Measurements from ENCODE around the gene P2RX5. TPM values are rescaled to one million over a fixed set of nuclear protein-coding genes. Genes with fewer than 3 reads are reported as not detected.

Gene P2RX5
- total and polyA plus RNA-seq, 5 donors from 2014 or later: 11.8 to 21.0 (median 16.4) TPM

GRCh38 chr17:3688852-3689261, 7.1 kb downstream of the P2RX5 start:
- Histone ChIP-seq H3K9me3 (ENCODE audit: control insufficient read depth in 2 of 2, low read length in 2 of 2) (no peaks in the 10 kb centered on the region), H3K27ac (ENCODE audit: insufficient read depth, low read length, poor library complexity, severe bottlenecking) (no peak overlapping the region), H3K4me3 (ENCODE audit: low read depth, low read length) (no peak overlapping the region), H3K36me3 (ENCODE audit: control insufficient read depth, insufficient read depth, low read length) (peaks cover 13% of the 10 kb centered on the region), H3K27me3 (ENCODE audit: control insufficient read depth, insufficient read depth, low read length) (no peaks in the 10 kb centered on the region), H3K4me1 (ENCODE audit: control insufficient read depth, insufficient read depth, low read length, poor library complexity, severe bottlenecking) (no peaks in the 10 kb centered on the region)
- Mint-ChIP-seq H3K9me3 (no peaks in the 10 kb centered on the region), H3K27me3 (peaks cover 6% of the 10 kb centered on the region), H3K4me3 (no peak overlapping the region), H3K4me1 (peaks cover 0 to 17% (median 4%) of the 10 kb centered on the region in 4 donors), H3K36me3 (peaks cover 9% of the 10 kb centered on the region), H3K27ac (no peak overlapping the region)
- DNase-seq (no peak), ATAC-seq (ENCODE audit: low read depth in 2 of 2) (no peak)

GRCh38 chr17:3688027-3688553, 7.9 kb downstream of the P2RX5 start:
- no peak for ATAC-seq (ENCODE audit: low read depth in 2 of 2)
- H3K36me3 Mint-ChIP-seq: peaks cover 9% of the 10 kb centered on the region
- Histone ChIP-seq H3K27ac (ENCODE audit: insufficient read depth, low read length, poor library complexity, severe bottlenecking) (no peak overlapping the region), H3K9me3 (ENCODE audit: control insufficient read depth in 2 of 2, low read length in 2 of 2) (no peaks in the 10 kb centered on the region), H3K4me3 (ENCODE audit: low read depth, low read length) (no peak overlapping the region), H3K27me3 (ENCODE audit: control insufficient read depth, insufficient read depth, low read length) (no peaks in the 10 kb centered on the region), H3K36me3 (ENCODE audit: control insufficient read depth, insufficient read depth, low read length) (peaks cover 13% of the 10 kb centered on the region), H3K4me1 (ENCODE audit: control insufficient read depth, insufficient read depth, low read length, poor library complexity, severe bottlenecking) (no peaks in the 10 kb centered on the region)
- no peaks in the 10 kb centered on the region for H3K9me3 Mint-ChIP-seq
- peaks cover 0 to 13% (median 2%) of the 10 kb centered on the region in 4 donors for H3K4me1 Mint-ChIP-seq
- peaks cover 2% of the 10 kb centered on the region for H3K27me3 Mint-ChIP-seq
- no peak overlapping the region for H3K4me3 Mint-ChIP-seq
- no peak for DNase-seq
- H3K27ac Mint-ChIP-seq: no peak overlapping the region

GRCh38 chr17:3685174-3685573, 10.8 kb downstream of the P2RX5 start:
- H3K36me3 Mint-ChIP-seq: peaks cover 5% of the 10 kb centered on the region
- ATAC-seq (ENCODE audit: low read depth in 2 of 2): no peak
- Histone ChIP-seq H3K27ac (ENCODE audit: insufficient read depth, low read length, poor library complexity, severe bottlenecking) (no peak overlapping the region), H3K9me3 (ENCODE audit: control insufficient read depth in 2 of 2, low read length in 2 of 2) (no peaks in the 10 kb centered on the region), H3K4me1 (ENCODE audit: control insufficient read depth, insufficient read depth, low read length, poor library complexity, severe bottlenecking) (no peaks in the 10 kb centered on the region), H3K27me3 (ENCODE audit: control insufficient read depth, insufficient read depth, low read length) (no peaks in the 10 kb centered on the region), H3K4me3 (ENCODE audit: low read depth, low read length) (no peak overlapping the region), H3K36me3 (ENCODE audit: control insufficient read depth, insufficient read depth, low read length) (peaks cover 5% of the 10 kb centered on the region)
- no peak for DNase-seq
- H3K9me3 Mint-ChIP-seq: no peaks in the 10 kb centered on the region
- no peak overlapping the region for H3K27ac Mint-ChIP-seq
- no peaks in the 10 kb centered on the region for H3K27me3 Mint-ChIP-seq
- peaks cover 0 to 18% (median 0%) of the 10 kb centered on the region in 4 donors for H3K4me1 Mint-ChIP-seq
- H3K4me3 Mint-ChIP-seq: no peak overlapping the region

GRCh38 chr17:3683054-3683511, 12.9 kb downstream of the P2RX5 start:
- no peak overlapping the region for H3K27ac ChIP-seq (ENCODE audit: insufficient read depth, low read length, poor library complexity, severe bottlenecking)
- DNase-seq (peak; percentile 37 to 65 (median 57)), ATAC-seq (ENCODE audit: low read depth in 2 of 2) (peak; percentile 85 to 86)
- H3K27ac Mint-ChIP-seq: no peak overlapping the region
- H3K4me3 Mint-ChIP-seq: no peak overlapping the region
- H3K27me3 Mint-ChIP-seq: no peaks in the 10 kb centered on the region
- H3K27me3 ChIP-seq (ENCODE audit: control insufficient read depth, insufficient read depth, low read length): no peaks in the 10 kb centered on the region
- H3K4me3 ChIP-seq (ENCODE audit: low read depth, low read length): no peak overlapping the region
- H3K9me3 Mint-ChIP-seq: no peaks in the 10 kb centered on the region
- no peaks in the 10 kb centered on the region for H3K4me1 ChIP-seq (ENCODE audit: control insufficient read depth, insufficient read depth, low read length, poor library complexity, severe bottlenecking)
- peaks cover 4% of the 10 kb centered on the region for H3K36me3 ChIP-seq (ENCODE audit: control insufficient read depth, insufficient read depth, low read length)
- no peaks in the 10 kb centered on the region for H3K9me3 ChIP-seq (ENCODE audit: control insufficient read depth in 2 of 2, low read length in 2 of 2)
- H3K36me3 Mint-ChIP-seq: no peaks in the 10 kb centered on the region
- H3K4me1 Mint-ChIP-seq: peaks cover 0 to 22% (median 0%) of the 10 kb centered on the region in 4 donors

GRCh38 chr17:3682033-3682432, 13.9 kb downstream of the P2RX5 start:
- Histone ChIP-seq H3K27me3 (ENCODE audit: control insufficient read depth, insufficient read depth, low read length) (no peaks in the 10 kb centered on the region), H3K4me1 (ENCODE audit: control insufficient read depth, insufficient read depth, low read length, poor library complexity, severe bottlenecking) (no peaks in the 10 kb centered on the region), H3K36me3 (ENCODE audit: control insufficient read depth, insufficient read depth, low read length) (peaks cover 4% of the 10 kb centered on the region), H3K9me3 (ENCODE audit: control insufficient read depth in 2 of 2, low read length in 2 of 2) (no peaks in the 10 kb centered on the region), H3K4me3 (ENCODE audit: low read depth, low read length) (no peak overlapping the region), H3K27ac (ENCODE audit: insufficient read depth, low read length, poor library complexity, severe bottlenecking) (no peak overlapping the region)
- DNase-seq: no peak
- no peak overlapping the region for H3K4me3 Mint-ChIP-seq
- H3K9me3 Mint-ChIP-seq: no peaks in the 10 kb centered on the region
- peak overlapping the region in 1 of 3 donors; percentile 62 for H3K27ac Mint-ChIP-seq
- ATAC-seq (ENCODE audit: low read depth in 2 of 2): no peak
- H3K27me3 Mint-ChIP-seq: no peaks in the 10 kb centered on the region
- H3K4me1 Mint-ChIP-seq: peaks cover 0 to 22% (median 0%) of the 10 kb centered on the region in 4 donors
- H3K36me3 Mint-ChIP-seq: no peaks in the 10 kb centered on the region

- no peak for ATAC-seq (ENCODE audit: low read depth in 2 of 2)
- Mint-ChIP-seq H3K4me1 (peaks cover 0 to 22% (median 0%) of the 10 kb centered on the region in 4 donors), H3K27me3 (no peaks in the 10 kb centered on the region), H3K27ac (peak overlapping the region in 1 of 3 donors; percentile 49), H3K9me3 (no peaks in the 10 kb centered on the region), H3K4me3 (no peak overlapping the region), H3K36me3 (no peaks in the 10 kb centered on the region)
- no peaks in the 10 kb centered on the region for H3K27me3 ChIP-seq (ENCODE audit: control insufficient read depth, insufficient read depth, low read length)
- H3K9me3 ChIP-seq (ENCODE audit: control insufficient read depth in 2 of 2, low read length in 2 of 2): no peaks in the 10 kb centered on the region
- DNase-seq: no peak
- peaks cover 4% of the 10 kb centered on the region for H3K36me3 ChIP-seq (ENCODE audit: control insufficient read depth, insufficient read depth, low read length)
- H3K27ac ChIP-seq (ENCODE audit: insufficient read depth, low read length, poor library complexity, severe bottlenecking): no peak overlapping the region
- H3K4me1 ChIP-seq (ENCODE audit: control insufficient read depth, insufficient read depth, low read length, poor library complexity, severe bottlenecking): no peaks in the 10 kb centered on the region
- no peak overlapping the region for H3K4me3 ChIP-seq (ENCODE audit: low read depth, low read length)
Measured at GRCh38 chr17:3681565-3681964, 14.4 kb downstream of the P2RX5 start.

- peaks cover 4% of the 10 kb centered on the region for H3K36me3 ChIP-seq (ENCODE audit: control insufficient read depth, insufficient read depth, low read length)
- Mint-ChIP-seq H3K4me1 (peaks cover 0 to 22% (median 0%) of the 10 kb centered on the region in 4 donors), H3K4me3 (no peak overlapping the region), H3K9me3 (no peaks in the 10 kb centered on the region), H3K27ac (no peak overlapping the region), H3K27me3 (no peaks in the 10 kb centered on the region), H3K36me3 (no peaks in the 10 kb centered on the region)
- no peaks in the 10 kb centered on the region for H3K9me3 ChIP-seq (ENCODE audit: control insufficient read depth in 2 of 2, low read length in 2 of 2)
- H3K4me3 ChIP-seq (ENCODE audit: low read depth, low read length): no peak overlapping the region
- H3K4me1 ChIP-seq (ENCODE audit: control insufficient read depth, insufficient read depth, low read length, poor library complexity, severe bottlenecking): no peaks in the 10 kb centered on the region
- ATAC-seq (ENCODE audit: low read depth in 2 of 2) (no peak), DNase-seq (no peak)
- no peak overlapping the region for H3K27ac ChIP-seq (ENCODE audit: insufficient read depth, low read length, poor library complexity, severe bottlenecking)
- no peaks in the 10 kb centered on the region for H3K27me3 ChIP-seq (ENCODE audit: control insufficient read depth, insufficient read depth, low read length)
Measured at GRCh38 chr17:3681057-3681456, 14.9 kb downstream of the P2RX5 start.

GRCh38 chr17:3679531-3680126, 16.3 kb downstream of the P2RX5 start:
- Histone ChIP-seq H3K9me3 (ENCODE audit: control insufficient read depth in 2 of 2, low read length in 2 of 2) (no peaks in the 10 kb centered on the region), H3K36me3 (ENCODE audit: control insufficient read depth, insufficient read depth, low read length) (peaks cover 4% of the 10 kb centered on the region), H3K27me3 (ENCODE audit: control insufficient read depth, insufficient read depth, low read length) (no peaks in the 10 kb centered on the region), H3K4me1 (ENCODE audit: control insufficient read depth, insufficient read depth, low read length, poor library complexity, severe bottlenecking) (no peaks in the 10 kb centered on the region), H3K27ac (ENCODE audit: insufficient read depth, low read length, poor library complexity, severe bottlenecking) (no peak overlapping the region), H3K4me3 (ENCODE audit: low read depth, low read length) (no peak overlapping the region)
- H3K36me3 Mint-ChIP-seq: no peaks in the 10 kb centered on the region
- no peak for ATAC-seq (ENCODE audit: low read depth in 2 of 2)
- H3K27ac Mint-ChIP-seq: peak overlapping the region in 1 of 3 donors; percentile 51
- peak in 1 of 3 donors; percentile 39 for DNase-seq
- no peaks in the 10 kb centered on the region for H3K9me3 Mint-ChIP-seq
- H3K4me3 Mint-ChIP-seq: no peak overlapping the region
- H3K27me3 Mint-ChIP-seq: no peaks in the 10 kb centered on the region
- peaks cover 0 to 22% (median 1%) of the 10 kb centered on the region in 4 donors for H3K4me1 Mint-ChIP-seq
